Astrocyte (in vitro differentiated cells and primary cell): ENCODE data around the gene EPO.

Experiments used
- EZH2 ChIP-seq: IDR thresholded peaks from 2 replicates; pipeline ENCODE4 v1.6.1; 2012; ENCODE audit warnings: mild to moderate bottlenecking, low read length, inconsistent platforms; ENCODE audit not compliant: insufficient read depth
- TF ChIP-seq, protein P1 (sequence below): IDR thresholded peaks from 2 replicates; pipeline ENCODE4 v1.5.1; 2011; ENCODE audit warnings: low read depth, mild to moderate bottlenecking, inconsistent platforms, low read length, moderate library complexity; ENCODE audit not compliant: insufficient read depth

DNA sequence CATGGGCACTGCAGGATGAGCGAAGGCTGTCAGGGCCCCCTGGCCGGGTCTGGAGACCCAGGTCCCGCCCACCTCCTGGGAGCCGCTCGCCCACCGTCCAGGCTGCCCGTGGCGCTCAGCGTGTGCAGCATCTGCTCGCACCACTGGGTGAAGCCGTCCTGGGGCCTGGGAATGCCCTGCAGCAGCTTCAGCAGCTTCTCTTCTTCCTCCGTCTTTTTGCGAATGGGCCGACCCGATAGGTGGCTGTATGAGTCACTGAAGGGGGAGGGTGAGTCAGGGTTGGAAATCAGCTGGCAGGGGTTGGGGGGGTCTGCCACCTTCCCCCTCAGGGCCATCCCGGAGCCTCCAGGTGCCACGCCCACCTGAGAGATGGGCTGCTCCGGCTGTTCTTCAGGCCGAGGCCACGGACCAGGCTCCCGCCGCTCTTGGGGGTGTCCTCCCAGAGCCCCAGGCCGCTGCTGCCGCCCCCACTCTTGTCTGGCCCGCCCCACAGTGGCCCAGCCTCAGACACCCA lies 38.0 kb upstream of the EPO start:
- TF ChIP-seq, protein P1, sequence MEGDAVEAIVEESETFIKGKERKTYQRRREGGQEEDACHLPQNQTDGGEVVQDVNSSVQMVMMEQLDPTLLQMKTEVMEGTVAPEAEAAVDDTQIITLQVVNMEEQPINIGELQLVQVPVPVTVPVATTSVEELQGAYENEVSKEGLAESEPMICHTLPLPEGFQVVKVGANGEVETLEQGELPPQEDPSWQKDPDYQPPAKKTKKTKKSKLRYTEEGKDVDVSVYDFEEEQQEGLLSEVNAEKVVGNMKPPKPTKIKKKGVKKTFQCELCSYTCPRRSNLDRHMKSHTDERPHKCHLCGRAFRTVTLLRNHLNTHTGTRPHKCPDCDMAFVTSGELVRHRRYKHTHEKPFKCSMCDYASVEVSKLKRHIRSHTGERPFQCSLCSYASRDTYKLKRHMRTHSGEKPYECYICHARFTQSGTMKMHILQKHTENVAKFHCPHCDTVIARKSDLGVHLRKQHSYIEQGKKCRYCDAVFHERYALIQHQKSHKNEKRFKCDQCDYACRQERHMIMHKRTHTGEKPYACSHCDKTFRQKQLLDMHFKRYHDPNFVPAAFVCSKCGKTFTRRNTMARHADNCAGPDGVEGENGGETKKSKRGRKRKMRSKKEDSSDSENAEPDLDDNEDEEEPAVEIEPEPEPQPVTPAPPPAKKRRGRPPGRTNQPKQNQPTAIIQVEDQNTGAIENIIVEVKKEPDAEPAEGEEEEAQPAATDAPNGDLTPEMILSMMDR = no peak
- no peak for TF ChIP-seq EZH2
